ENCODE results near the gene HS6ST2.

HS6ST2 gene

DNA sequence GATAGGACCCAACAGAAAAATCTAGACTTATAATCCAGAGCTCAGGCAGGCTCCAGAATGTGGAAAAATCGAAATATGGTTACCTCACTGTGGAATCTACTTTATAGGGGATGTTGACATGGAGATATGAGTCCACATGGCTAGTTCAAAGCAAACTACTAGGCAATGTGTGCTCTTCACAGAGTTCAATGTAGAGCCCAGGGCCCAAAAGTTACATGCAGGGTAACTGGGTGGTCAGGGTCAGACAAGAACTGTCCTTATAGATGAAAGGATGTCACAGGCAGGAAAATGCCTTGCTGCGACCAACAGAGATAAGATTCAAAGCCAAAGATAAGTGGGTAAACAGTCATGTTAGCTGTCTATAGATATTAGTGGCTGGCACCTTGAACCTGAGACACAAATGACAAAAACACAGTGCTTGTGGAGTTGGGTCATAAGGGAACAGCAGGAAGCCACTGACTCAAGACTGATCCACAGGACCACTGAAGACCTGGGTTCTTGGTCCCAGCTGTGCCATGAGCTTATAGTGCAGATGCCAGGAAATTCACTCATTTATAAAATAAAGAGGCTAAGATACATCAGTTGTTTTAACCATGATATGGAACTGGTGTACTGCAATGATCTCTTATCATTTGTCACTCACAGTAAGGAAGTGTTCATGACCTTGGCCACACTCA is 367.9 kb downstream of the HS6ST2 start:
- no peak overlapping the region for H3K27ac ChIP-seq
- TF ChIP-seq, protein P1, sequence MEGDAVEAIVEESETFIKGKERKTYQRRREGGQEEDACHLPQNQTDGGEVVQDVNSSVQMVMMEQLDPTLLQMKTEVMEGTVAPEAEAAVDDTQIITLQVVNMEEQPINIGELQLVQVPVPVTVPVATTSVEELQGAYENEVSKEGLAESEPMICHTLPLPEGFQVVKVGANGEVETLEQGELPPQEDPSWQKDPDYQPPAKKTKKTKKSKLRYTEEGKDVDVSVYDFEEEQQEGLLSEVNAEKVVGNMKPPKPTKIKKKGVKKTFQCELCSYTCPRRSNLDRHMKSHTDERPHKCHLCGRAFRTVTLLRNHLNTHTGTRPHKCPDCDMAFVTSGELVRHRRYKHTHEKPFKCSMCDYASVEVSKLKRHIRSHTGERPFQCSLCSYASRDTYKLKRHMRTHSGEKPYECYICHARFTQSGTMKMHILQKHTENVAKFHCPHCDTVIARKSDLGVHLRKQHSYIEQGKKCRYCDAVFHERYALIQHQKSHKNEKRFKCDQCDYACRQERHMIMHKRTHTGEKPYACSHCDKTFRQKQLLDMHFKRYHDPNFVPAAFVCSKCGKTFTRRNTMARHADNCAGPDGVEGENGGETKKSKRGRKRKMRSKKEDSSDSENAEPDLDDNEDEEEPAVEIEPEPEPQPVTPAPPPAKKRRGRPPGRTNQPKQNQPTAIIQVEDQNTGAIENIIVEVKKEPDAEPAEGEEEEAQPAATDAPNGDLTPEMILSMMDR (conservative IDR thresholded peaks at IDR 0.05), result no peak
- no peak for TF ChIP-seq ZFX (IDR thresholded peaks at IDR 0.05)

DNA sequence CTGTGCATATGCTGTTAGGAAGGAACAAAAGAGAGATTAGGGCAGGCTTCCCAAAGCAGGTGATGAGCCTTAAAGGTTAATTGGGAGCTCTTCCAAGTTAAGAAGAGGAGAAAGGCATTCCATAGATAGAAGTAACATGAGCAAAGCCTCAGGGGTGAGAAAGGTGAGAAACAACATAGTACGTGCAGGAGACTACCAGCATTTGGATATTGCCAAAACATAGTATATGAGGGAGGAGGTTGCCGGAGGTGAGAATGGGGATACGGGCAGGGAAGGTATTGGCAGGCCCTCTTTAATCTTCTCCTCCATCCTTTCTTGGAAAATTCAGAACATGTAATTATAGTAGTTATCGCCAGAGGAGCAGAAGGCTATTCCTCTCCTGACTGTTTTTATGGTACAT is 373.5 kb downstream of the HS6ST2 start:
- TF ChIP-seq, protein P1 (conservative IDR thresholded peaks at IDR 0.05), result no peak
- TF ChIP-seq ZFX (IDR thresholded peaks at IDR 0.05), result no peak

DNA sequence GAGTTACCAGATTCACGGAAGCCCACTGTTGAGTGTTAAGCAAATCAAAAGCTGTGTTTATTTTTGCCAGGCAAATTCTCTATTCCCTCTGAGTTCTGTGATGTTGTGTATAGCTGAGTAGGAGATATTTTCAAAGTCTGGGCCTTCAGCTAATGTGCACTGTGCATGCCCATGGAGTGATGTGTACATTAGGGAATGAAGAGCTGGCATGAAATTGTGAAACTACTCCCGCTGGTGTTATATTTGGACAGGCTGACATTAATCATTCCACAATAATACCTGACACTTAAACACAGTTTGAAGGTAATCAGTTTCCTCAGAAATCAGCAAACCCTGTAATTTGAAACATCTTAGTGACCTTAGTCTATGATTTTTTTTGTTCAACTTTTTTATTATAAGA is 381.5 kb downstream of the HS6ST2 start:
- TF ChIP-seq, protein P1 (conservative IDR thresholded peaks at IDR 0.05), result no peak
- TF ChIP-seq ZFX (IDR thresholded peaks at IDR 0.05), result no peak
- H3K27ac ChIP-seq, result no peak overlapping the region

More for the DNA sequence above, 373.5 kb downstream of the HS6ST2 start:
- no peak overlapping the region for H3K27ac ChIP-seq
